ENCODE measurements around the gene SH3BP5L. TPM values are rescaled to one million over a fixed set of nuclear protein-coding genes. Genes with fewer than 3 reads are reported as not detected.

SH3BP5L gene
- total and polyA plus RNA-seq, 2 donors (not counting 1 experiment from before 2014, with no cell fraction given) = 17.5 to 19.8 TPM

GRCh38 chr1:248850536-248851251, 25.0 kb upstream of the SH3BP5L start:
- DNase-seq (ENCODE audit: low read depth in 2 of 2) = no peak

DNA sequence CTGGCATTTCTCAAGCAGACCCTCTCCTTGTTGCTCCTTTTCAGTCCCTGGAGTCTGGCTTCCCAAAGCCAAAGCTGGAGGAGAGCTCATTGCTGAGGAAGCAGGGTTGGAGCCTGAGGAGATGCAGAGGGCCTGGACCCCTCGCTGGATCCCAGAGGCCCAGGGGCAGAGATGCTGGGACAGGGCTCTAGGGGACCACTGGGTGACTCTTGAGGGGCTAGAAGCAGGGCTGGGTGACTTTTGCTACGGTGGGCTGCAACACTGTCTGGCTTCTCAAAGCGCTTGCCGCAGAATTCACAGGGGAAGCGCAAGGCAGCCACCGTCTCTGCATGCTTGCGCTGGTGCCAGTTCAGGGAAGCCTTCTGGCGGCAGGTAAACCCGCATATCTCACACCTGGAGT, 24.4 kb upstream of the SH3BP5L start:
- Histone ChIP-seq H2AFZ (ENCODE audit: low read length) (no peak overlapping the region), H3K4me3 (replicated peaks in 1 of 4; ENCODE audit: control extremely low read depth in 1 of 4, insufficient read depth in 1 of 4, low read depth in 3 of 4, low read length in 4 of 4) (no peak overlapping the region), H3K27ac (ENCODE audit: insufficient read depth, low read length) (no peak overlapping the region), H3K9me3 (ENCODE audit: control insufficient read depth, insufficient read depth, low read depth, low read length) (no peaks in the 10 kb centered on the region), H3K79me2 (ENCODE audit: control insufficient read depth, insufficient read depth, low read length) (no peaks in the 10 kb centered on the region), H3K27me3 (ENCODE audit: control insufficient read depth, insufficient read depth, low read length) (no peaks in the 10 kb centered on the region), H3K4me1 (ENCODE audit: control insufficient read depth, extremely low read depth, insufficient read depth, low read length) (no peaks in the 10 kb centered on the region), H3K4me2 (ENCODE audit: extremely low read depth, insufficient read depth, low read length) (no peak overlapping the region), H4K20me1 (ENCODE audit: control insufficient read depth, extremely low read depth, insufficient read depth, low read length) (no peaks in the 10 kb centered on the region), H3K9ac (ENCODE audit: insufficient read depth, low read length) (no peak overlapping the region), H3K36me3 (ENCODE audit: control insufficient read depth, insufficient read depth, low read length) (peaks cover 28% of the 10 kb centered on the region)
- no peak for DNase-seq (ENCODE audit: low read depth in 2 of 2)
- no peak for TF ChIP-seq EZH2 (IDR thresholded peaks at IDR 0.05; ENCODE audit: low read length, missing control alignments)
- TF ChIP-seq CTCF (conservative IDR thresholded peaks at IDR 0.05 in 1 of 2, IDR thresholded peaks at IDR 0.05 in 1 of 2; ENCODE audit: low read depth in 1 of 2, low read length in 2 of 2) = no peak

More at GRCh38 chr1:248850536-248851251, 25.0 kb upstream of the SH3BP5L start:
- no peaks in the 10 kb centered on the region for H3K27me3 ChIP-seq (ENCODE audit: control insufficient read depth, insufficient read depth, low read length)
- no peaks in the 10 kb centered on the region for H4K20me1 ChIP-seq (ENCODE audit: control insufficient read depth, extremely low read depth, insufficient read depth, low read length)
- H3K36me3 ChIP-seq (ENCODE audit: control insufficient read depth, insufficient read depth, low read length) = peaks cover 28% of the 10 kb centered on the region
- no peak overlapping the region for H3K27ac ChIP-seq (ENCODE audit: insufficient read depth, low read length)
- H2AFZ ChIP-seq (ENCODE audit: low read length) = no peak overlapping the region
- H3K9ac ChIP-seq (ENCODE audit: insufficient read depth, low read length) = no peak overlapping the region
- H3K79me2 ChIP-seq (ENCODE audit: control insufficient read depth, insufficient read depth, low read length) = no peaks in the 10 kb centered on the region
- TF ChIP-seq EZH2 (IDR thresholded peaks at IDR 0.05; ENCODE audit: low read length, missing control alignments) (no peak), CTCF (conservative IDR thresholded peaks at IDR 0.05 in 1 of 2, IDR thresholded peaks at IDR 0.05 in 1 of 2; ENCODE audit: low read depth in 1 of 2, low read length in 2 of 2) (no peak)
- no peaks in the 10 kb centered on the region for H3K4me1 ChIP-seq (ENCODE audit: control insufficient read depth, extremely low read depth, insufficient read depth, low read length)
- H3K4me2 ChIP-seq (ENCODE audit: extremely low read depth, insufficient read depth, low read length) = no peak overlapping the region
- H3K9me3 ChIP-seq (ENCODE audit: control insufficient read depth, insufficient read depth, low read depth, low read length) = no peaks in the 10 kb centered on the region
- no peak overlapping the region for H3K4me3 ChIP-seq (replicated peaks in 1 of 4; ENCODE audit: control extremely low read depth in 1 of 4, insufficient read depth in 1 of 4, low read depth in 3 of 4, low read length in 4 of 4)

DNA sequence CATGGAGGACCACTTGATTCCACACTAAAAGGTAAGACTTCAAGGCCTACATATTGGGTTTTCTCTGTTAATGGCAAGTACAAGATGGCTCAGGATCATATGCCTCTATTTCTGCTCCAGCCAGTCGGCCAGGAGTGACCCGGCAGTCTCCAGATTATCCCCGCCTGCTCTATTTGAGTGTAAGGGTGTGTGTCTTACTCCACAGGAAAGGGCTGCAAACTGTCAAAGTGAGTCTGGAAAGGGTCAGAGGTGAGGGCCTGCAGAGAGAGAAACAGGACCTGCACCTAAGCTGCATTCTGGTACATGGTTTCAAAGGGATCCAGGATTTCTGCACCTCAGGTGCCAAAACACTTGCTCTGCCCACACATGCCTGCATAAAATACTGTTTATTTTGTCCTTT, 23.9 kb upstream of the SH3BP5L start:
- no peak for DNase-seq (ENCODE audit: low read depth in 2 of 2)
- H3K9ac ChIP-seq (ENCODE audit: insufficient read depth, low read length) = no peak overlapping the region
- no peak overlapping the region for H2AFZ ChIP-seq (ENCODE audit: low read length)
- peaks cover 25% of the 10 kb centered on the region for H3K36me3 ChIP-seq (ENCODE audit: control insufficient read depth, insufficient read depth, low read length)
- H3K4me3 ChIP-seq (replicated peaks in 1 of 4; ENCODE audit: control extremely low read depth in 1 of 4, insufficient read depth in 1 of 4, low read depth in 3 of 4, low read length in 4 of 4) = no peak overlapping the region
- no peak overlapping the region for H3K27ac ChIP-seq (ENCODE audit: insufficient read depth, low read length)
- H3K27me3 ChIP-seq (ENCODE audit: control insufficient read depth, insufficient read depth, low read length) = no peaks in the 10 kb centered on the region
- no peak for TF ChIP-seq CTCF (conservative IDR thresholded peaks at IDR 0.05 in 1 of 2, IDR thresholded peaks at IDR 0.05 in 1 of 2; ENCODE audit: low read depth in 1 of 2, low read length in 2 of 2)
- no peak for TF ChIP-seq EZH2 (IDR thresholded peaks at IDR 0.05; ENCODE audit: low read length, missing control alignments)
- no peak overlapping the region for H3K4me2 ChIP-seq (ENCODE audit: extremely low read depth, insufficient read depth, low read length)
- no peaks in the 10 kb centered on the region for H4K20me1 ChIP-seq (ENCODE audit: control insufficient read depth, extremely low read depth, insufficient read depth, low read length)
- no peaks in the 10 kb centered on the region for H3K79me2 ChIP-seq (ENCODE audit: control insufficient read depth, insufficient read depth, low read length)
- no peaks in the 10 kb centered on the region for H3K9me3 ChIP-seq (ENCODE audit: control insufficient read depth, insufficient read depth, low read depth, low read length)
- no peaks in the 10 kb centered on the region for H3K4me1 ChIP-seq (ENCODE audit: control insufficient read depth, extremely low read depth, insufficient read depth, low read length)

Data from fibroblast of lung (primary cell).